HepG2 (cell line): ENCODE results near the gene USH2A. TPM values are rescaled to one million over a fixed set of nuclear protein-coding genes. Genes with fewer than 3 reads are reported as not detected.

ENCODE experiments used
- ATAC-seq: fragments of 200-7000 bp; cut with Tn5 transposase; 3 replicates; pipeline ENCODE4 v1.9.1; 2020; ENCODE audit warnings: mild to moderate bottlenecking, moderate library complexity
- BruUV-seq: library from RNA; stranded (reverse); fragments of 400-500 nt; replicated peaks from 2 replicates; lab custom pipeline; 2021; lab: Mats Ljungman, UMichigan
- CTCF ChIA-PET: fragments of 300-600 bp; formaldehyde crosslinking; extraction: SDS; loops from one replicate; lab custom pipeline; 2021; ENCODE audit warnings: low total read pairs, inconsistent platforms, low intra/inter-chr PET ratio; lab: Yijun Ruan, JAX
- POLR2A ChIA-PET: fragments of 350-600 bp; sonication (Branson Sonifier 250); formaldehyde crosslinking; loops from one replicate; lab custom pipeline; 2020; ENCODE audit warnings: antibody characterized with exemption, inconsistent platforms; lab: Yijun Ruan, JAX
- DNase-seq: peaks from one replicate; pipeline ENCODE4 v3.0.0-alpha.2; 2015; ENCODE audit warnings: low spot score
- FAIRE-seq: peaks from 3 replicates; lab custom pipeline; 2011; peaks lifted over from hg19 to GRCh38; lab: Jason Lieb, UNC
- H2AFZ ChIP-seq: one replicate; pipeline ENCODE4 v1.6.1; 2011; ENCODE audit warnings: low read length, inconsistent platforms
- H3K27ac ChIP-seq: fragments of 300-600 bp; 3 replicates; pipeline ENCODE4 v1.8.0; 2011; ENCODE audit warnings: mixed run types, mild to moderate bottlenecking, mixed read lengths, low read length, inconsistent platforms; ENCODE audit not compliant: insufficient read depth; ENCODE audit errors: extremely low read length
- H3K27me3 ChIP-seq, 2 experiments: fragments of 200-600 bp in 1 of 2; 2 replicates in 1 of 2; 3 replicates in 1 of 2; pipeline versions ENCODE4 v1.6.0 to v1.8.0; 2011; ENCODE audit warnings: low read length in 2 of 2, mild to moderate bottlenecking in 2 of 2, moderate library complexity in 2 of 2, inconsistent platforms in 1 of 2; ENCODE audit not compliant: insufficient read depth in 2 of 2, control insufficient read depth in 1 of 2
- H3K36me3 ChIP-seq, 2 experiments: fragments of 200-600 bp in 1 of 2; replicated peaks in 1 of 2; 2 replicates in 1 of 2; 3 replicates in 1 of 2; pipeline versions ENCODE4 v1.5.1 to v1.8.0; 2011; ENCODE audit warnings: low read length in 2 of 2, inconsistent platforms in 1 of 2; ENCODE audit not compliant: insufficient read depth in 2 of 2, control insufficient read depth in 1 of 2
- H3K4me1 ChIP-seq: 2 replicates; pipeline ENCODE4 v1.5.1; 2012; ENCODE audit warnings: low read length, inconsistent platforms; ENCODE audit not compliant: insufficient read depth
- H3K4me2 ChIP-seq: 2 replicates; pipeline ENCODE4 v1.6.0; 2011; ENCODE audit warnings: low read depth, low read length, inconsistent platforms
- H3K4me3 ChIP-seq, 3 experiments: fragments of 200-600 bp in 1 of 3; sonication (generic), shearing (Covaris generic) in 1 of 3; replicated peaks in 1 of 3; 2 replicates each; pipeline ENCODE4 v1.5.1; 2011 to 2016; ENCODE audit warnings: low read length in 3 of 3, inconsistent platforms in 2 of 3, low read depth in 2 of 3, mild to moderate bottlenecking in 2 of 3, control low read depth in 1 of 3, mixed read lengths in 1 of 3; ENCODE audit not compliant: insufficient read depth in 1 of 3
- H3K79me2 ChIP-seq: one replicate; pipeline ENCODE4 v1.6.1; 2011; ENCODE audit warnings: low read length, inconsistent platforms; ENCODE audit not compliant: insufficient read depth
- H3K9ac ChIP-seq: 2 replicates; pipeline ENCODE4 v1.6.0; 2011; ENCODE audit warnings: mild to moderate bottlenecking, low read depth, low read length, inconsistent platforms; ENCODE audit not compliant: insufficient read depth
- H3K9me3 ChIP-seq: 2 replicates; pipeline ENCODE4 v1.5.1; 2012; ENCODE audit warnings: mild to moderate bottlenecking, low read length
- H4K20me1 ChIP-seq: 2 replicates; pipeline ENCODE4 v1.6.0; 2011; ENCODE audit warnings: inconsistent platforms, mild to moderate bottlenecking, low read length, moderate library complexity; ENCODE audit not compliant: insufficient read depth
- ATRX ChIP-seq: sonication (generic); formaldehyde crosslinking; IDR thresholded peaks from 2 replicates; pipeline ENCODE4 v1.4.0; 2020; ENCODE audit warnings: missing genetic modification reagents, borderline replicate concordance
- EEA1 ChIP-seq: sonication (generic); formaldehyde crosslinking; IDR thresholded peaks from 2 replicates; pipeline ENCODE4 v1.5.1; 2020; ENCODE audit warnings: mild to moderate bottlenecking, missing genetic modification reagents, borderline replicate concordance
- HDAC1 ChIP-seq: sonication (generic); formaldehyde crosslinking; IDR thresholded peaks from 2 replicates; pipeline ENCODE4 v1.5.1; 2020; ENCODE audit warnings: mild to moderate bottlenecking, missing genetic modification reagents
- RBFOX2 ChIP-seq: fragments of 200-400 bp; formaldehyde crosslinking; IDR thresholded peaks from 2 replicates; pipeline ENCODE4 v1.6.1; 2017; ENCODE audit warnings: low read depth, mild to moderate bottlenecking, low read length
- RBM22 ChIP-seq: fragments of 200-400 bp; formaldehyde crosslinking; optimal IDR thresholded peaks from 2 replicates; pipeline ENCODE3; 2017; ENCODE audit warnings: mild to moderate bottlenecking, low read length, moderate library complexity
- YEATS2 ChIP-seq: sonication (generic); formaldehyde crosslinking; IDR thresholded peaks from 2 replicates; pipeline ENCODE4 v1.4.0; 2020; ENCODE audit warnings: missing genetic modification reagents, borderline replicate concordance
- ZNF24 ChIP-seq: fragments of 450-650 bp; IDR thresholded peaks from 2 replicates; pipeline ENCODE4 v1.6.1; 2017; ENCODE audit warnings: antibody characterized with exemption, mild to moderate bottlenecking
- WGBS: methylation state at CpG from one replicate; pipeline ENCODE4 v1.1.6; 2017; ENCODE audit warnings: low lambda C conversion rate; 5-methylcytosine and 5-hydroxymethylcytosine counted together
- in situ Hi-C: cut with HindIII; loops from 2 replicates; pipeline ENCODE4 v1.10.0; 2017; ENCODE audit warnings: low pct_unique_long_range_greater_than_20kb; ENCODE audit not compliant: extremely low pct_ligation_motif_present
- intact Hi-C: fragments of 100-400 bp; cut with micrococcal nuclease; formaldehyde crosslinking; loops from one replicate; pipeline ENCODE4 v1.10.0; 2022; ENCODE audit not compliant: unreplicated experiment
- polyA plus RNA-seq, 8 experiments: library from polyadenylated mRNA; depleted of rRNA in 3 of 8; stranded (reverse) in 7 of 8; unstranded in 1 of 8; fragments of >200 nt; fragmentation: Illumina TruSeq in 4 of 8; extraction: Trizol in 4 of 8; gene quantifications; 2 replicates each; pipeline versions ENCODE4 v1.2.1 to v1.2.3, GENCODE V29; 2011 to 2016; ENCODE audit warnings: low read depth in 4 of 8, missing spikeins in 1 of 8, mixed read lengths in 1 of 8; ENCODE audit not compliant: insufficient read depth in 1 of 8
- total RNA-seq, 5 experiments: library from RNA; depleted of rRNA; stranded (reverse); fragments of >200 nt; fragmentation: Illumina TruSeq; extraction: Trizol; gene quantifications; 2 replicates each; pipeline ENCODE4 v1.2.3, GENCODE V29; 2016; ENCODE audit warnings: low read depth in 1 of 5
- TF ChIP-seq, protein P1 (sequence below): sonication (generic); formaldehyde crosslinking; conservative IDR thresholded peaks from 2 replicates; pipeline ENCODE4 v1.4.0; 2020; ENCODE audit warnings: missing genetic modification reagents
- TF ChIP-seq, protein P2 (sequence below): IDR thresholded peaks from 2 replicates; pipeline ENCODE4 v1.6.1; 2018; ENCODE audit warnings: missing genetic modification reagents
- TF ChIP-seq, protein P3 (sequence below): sonication (generic); formaldehyde crosslinking; IDR thresholded peaks from 2 replicates; pipeline ENCODE4 v1.8.1; 2023; ENCODE audit warnings: mild to moderate bottlenecking, moderate library complexity, missing genetic modification reagents

Gene USH2A
- total and polyA plus RNA-seq, 2 of the 13 experiments (the other 11 are each of a cell fraction or from before 2014, with no cell fraction given), result 0.02 TPM; not detected in 1

DNA sequence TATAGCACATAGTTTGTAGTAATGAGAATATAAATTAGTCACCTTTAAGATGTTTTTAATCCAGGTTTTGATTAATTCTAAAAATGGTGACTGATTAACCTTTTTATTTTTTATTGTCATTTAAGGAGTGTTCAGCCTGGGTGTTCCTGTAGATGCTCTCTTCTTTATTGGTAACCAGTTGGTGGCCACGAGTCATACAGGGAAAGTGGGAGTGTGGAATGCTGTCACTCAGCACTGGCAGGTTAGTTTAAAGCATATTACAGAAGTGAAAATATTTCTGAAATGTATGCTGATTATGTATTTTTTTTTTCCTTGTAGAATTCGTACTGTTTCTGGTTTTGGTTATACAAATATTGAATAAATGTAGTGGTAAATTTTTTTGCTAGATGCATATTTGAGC lies 828.0 kb downstream of the USH2A start:
- peaks cover 5% of the 10 kb centered on the region for H3K79me2 ChIP-seq
- no peak overlapping the region for H3K4me3 ChIP-seq
- H3K4me1 ChIP-seq, result 0 out of 2 replicates have a peak, but pooled peaks cover 9% of the 10 kb centered on the region
- no peak for DNase-seq
- no peaks in the 10 kb centered on the region for H3K9me3 ChIP-seq
- no peak overlapping the region for H3K4me2 ChIP-seq
- H4K20me1 ChIP-seq, result no peaks in the 10 kb centered on the region
- no TSS peak for BruUV-seq
- ChIA-PET POLR2A (no interaction called here), CTCF (no interaction called here)
- in situ Hi-C loops, result no loop called here
- no peak overlapping the region for H2AFZ ChIP-seq
- intact Hi-C loops, result no loop called here
- TF ChIP-seq RBM22, result no peak
- no peak for TF ChIP-seq RBFOX2
- no peak for TF ChIP-seq ZNF24
- TF ChIP-seq, protein P1, sequence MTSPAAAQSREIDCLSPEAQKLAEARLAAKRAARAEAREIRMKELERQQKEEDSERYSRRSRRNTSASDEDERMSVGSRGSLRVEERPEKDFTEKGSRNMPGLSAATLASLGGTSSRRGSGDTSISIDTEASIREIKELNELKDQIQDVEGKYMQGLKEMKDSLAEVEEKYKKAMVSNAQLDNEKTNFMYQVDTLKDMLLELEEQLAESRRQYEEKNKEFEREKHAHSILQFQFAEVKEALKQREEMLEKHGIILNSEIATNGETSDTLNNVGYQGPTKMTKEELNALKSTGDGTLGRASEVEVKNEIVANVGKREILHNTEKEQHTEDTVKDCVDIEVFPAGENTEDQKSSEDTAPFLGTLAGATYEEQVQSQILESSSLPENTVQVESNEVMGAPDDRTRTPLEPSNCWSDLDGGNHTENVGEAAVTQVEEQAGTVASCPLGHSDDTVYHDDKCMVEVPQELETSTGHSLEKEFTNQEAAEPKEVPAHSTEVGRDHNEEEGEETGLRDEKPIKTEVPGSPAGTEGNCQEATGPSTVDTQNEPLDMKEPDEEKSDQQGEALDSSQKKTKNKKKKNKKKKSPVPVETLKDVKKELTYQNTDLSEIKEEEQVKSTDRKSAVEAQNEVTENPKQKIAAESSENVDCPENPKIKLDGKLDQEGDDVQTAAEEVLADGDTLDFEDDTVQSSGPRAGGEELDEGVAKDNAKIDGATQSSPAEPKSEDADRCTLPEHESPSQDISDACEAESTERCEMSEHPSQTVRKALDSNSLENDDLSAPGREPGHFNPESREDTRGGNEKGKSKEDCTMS (CRISPR knock-in tag), result no peak
- TF ChIP-seq EEA1, result no peak
- TF ChIP-seq, all 625 proteins: peak for 0
- ATAC-seq (no peak), FAIRE-seq (no peak)
- H3K9ac ChIP-seq, result no peak overlapping the region
- H3K36me3 ChIP-seq, result peaks cover 3 to 34% of the 10 kb centered on the region in 2 experiments
- no peak overlapping the region for H3K27ac ChIP-seq
- H3K27me3 ChIP-seq, result no peaks in the 10 kb centered on the region
- WGBS, result over 99% methylated on average over 2 of the region's 2 CpGs

DNA sequence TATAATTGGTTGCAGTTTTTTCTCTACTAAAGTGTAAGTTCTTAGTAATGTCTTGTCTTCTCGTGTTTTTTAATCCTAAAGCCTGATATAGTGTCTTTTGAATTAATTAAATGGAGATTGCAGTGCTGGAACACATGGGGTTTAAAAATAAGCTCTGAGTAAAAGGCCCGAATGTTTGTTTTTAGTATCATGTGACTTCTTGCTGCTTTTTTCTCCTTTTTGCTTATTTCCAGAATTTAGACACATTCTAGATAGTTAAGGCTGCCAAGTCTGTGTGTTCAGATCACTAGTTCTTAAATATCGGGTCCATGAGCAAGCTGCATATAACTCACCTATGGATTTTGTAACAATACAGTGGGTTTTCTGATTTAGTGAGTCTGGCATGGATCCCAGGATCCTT lies 828.6 kb downstream of the USH2A start:
- 96% methylated on average over 3 of the region's 3 CpGs for WGBS
- H3K4me1 ChIP-seq, result 0 out of 2 replicates have a peak, but pooled peaks cover 3% of the 10 kb centered on the region
- no peak overlapping the region for H3K9ac ChIP-seq
- ChIA-PET POLR2A (no interaction called here), CTCF (no interaction called here)
- FAIRE-seq, result no peak
- no peak overlapping the region for H3K27ac ChIP-seq
- ATAC-seq, result no peak
- no peak for DNase-seq
- no peaks in the 10 kb centered on the region for H3K27me3 ChIP-seq
- intact Hi-C loops, result no loop called here
- no peaks in the 10 kb centered on the region for H3K9me3 ChIP-seq
- H3K79me2 ChIP-seq, result peaks cover 5% of the 10 kb centered on the region
- no peaks in the 10 kb centered on the region for H4K20me1 ChIP-seq
- H3K36me3 ChIP-seq, result peaks cover 3 to 34% of the 10 kb centered on the region in 2 experiments
- BruUV-seq, result no TSS peak
- no peak overlapping the region for H2AFZ ChIP-seq
- H3K4me3 ChIP-seq, result no peak overlapping the region
- H3K4me2 ChIP-seq, result no peak overlapping the region
- in situ Hi-C loops, result no loop called here
- TF ChIP-seq, protein P2, sequence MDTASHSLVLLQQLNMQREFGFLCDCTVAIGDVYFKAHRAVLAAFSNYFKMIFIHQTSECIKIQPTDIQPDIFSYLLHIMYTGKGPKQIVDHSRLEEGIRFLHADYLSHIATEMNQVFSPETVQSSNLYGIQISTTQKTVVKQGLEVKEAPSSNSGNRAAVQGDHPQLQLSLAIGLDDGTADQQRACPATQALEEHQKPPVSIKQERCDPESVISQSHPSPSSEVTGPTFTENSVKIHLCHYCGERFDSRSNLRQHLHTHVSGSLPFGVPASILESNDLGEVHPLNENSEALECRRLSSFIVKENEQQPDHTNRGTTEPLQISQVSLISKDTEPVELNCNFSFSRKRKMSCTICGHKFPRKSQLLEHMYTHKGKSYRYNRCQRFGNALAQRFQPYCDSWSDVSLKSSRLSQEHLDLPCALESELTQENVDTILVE (CRISPR knock-in tag), result no peak
- TF ChIP-seq YEATS2 (CRISPR knock-in tag) (no peak), ATRX (CRISPR knock-in tag) (no peak), HDAC1 (no peak)
- TF ChIP-seq, protein P3, sequence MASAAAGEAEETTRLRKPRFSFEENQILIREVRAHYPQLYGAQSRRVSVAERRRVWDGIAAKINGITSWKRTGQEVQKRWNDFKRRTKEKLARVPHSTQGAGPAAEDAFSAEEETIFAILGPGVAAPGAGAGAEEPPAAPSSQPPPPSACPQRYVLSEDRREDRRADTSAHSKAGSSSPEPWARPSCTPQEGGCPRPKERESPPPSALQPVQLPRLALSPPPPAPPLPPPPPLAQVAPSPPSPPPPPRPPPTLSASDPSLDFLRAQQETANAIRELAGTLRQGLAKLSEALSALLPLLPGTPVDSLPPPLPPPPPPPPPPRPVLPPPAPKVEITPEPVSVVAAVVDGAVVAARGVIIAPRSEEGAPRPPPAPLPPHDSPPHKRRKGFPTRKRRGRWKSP (CRISPR knock-in tag), result no peak
